RWPE1 (cell line): ENCODE measurements around the gene ZFPM1.
"Not testable (repeated sequence)": the region's sequence is repeated elsewhere in the genome, so short reads cannot be mapped to it uniquely, and the experiment has no call there.

ENCODE experiments used
- CTCF ChIA-PET: fragments of 350-600 bp; sonication (Branson Sonifier 250); formaldehyde crosslinking; extraction: SDS; loops from one replicate; lab custom pipeline; 2021; lab: Yijun Ruan, JAX
- POLR2A ChIA-PET: fragments of 400-600 bp; formaldehyde crosslinking; extraction: SDS; loops from one replicate; lab custom pipeline; 2020; ENCODE audit warnings: antibody characterized with exemption; ENCODE audit not compliant: low non-redundant PET; lab: Yijun Ruan, JAX
- DNase-seq: peaks from one replicate; pipeline ENCODE4 v3.0.0; 2012; ENCODE audit warnings: low spot score
- H3K27ac ChIP-seq: fragments of 450-650 bp; 2 replicates; pipeline ENCODE4 v1.5.1; 2017
- CTCF ChIP-seq: fragments of 450-650 bp; conservative IDR thresholded peaks from 2 replicates; pipeline ENCODE4 v1.5.1; 2017; ENCODE audit warnings: low read depth, mild to moderate bottlenecking

Gene ZFPM1

DNA sequence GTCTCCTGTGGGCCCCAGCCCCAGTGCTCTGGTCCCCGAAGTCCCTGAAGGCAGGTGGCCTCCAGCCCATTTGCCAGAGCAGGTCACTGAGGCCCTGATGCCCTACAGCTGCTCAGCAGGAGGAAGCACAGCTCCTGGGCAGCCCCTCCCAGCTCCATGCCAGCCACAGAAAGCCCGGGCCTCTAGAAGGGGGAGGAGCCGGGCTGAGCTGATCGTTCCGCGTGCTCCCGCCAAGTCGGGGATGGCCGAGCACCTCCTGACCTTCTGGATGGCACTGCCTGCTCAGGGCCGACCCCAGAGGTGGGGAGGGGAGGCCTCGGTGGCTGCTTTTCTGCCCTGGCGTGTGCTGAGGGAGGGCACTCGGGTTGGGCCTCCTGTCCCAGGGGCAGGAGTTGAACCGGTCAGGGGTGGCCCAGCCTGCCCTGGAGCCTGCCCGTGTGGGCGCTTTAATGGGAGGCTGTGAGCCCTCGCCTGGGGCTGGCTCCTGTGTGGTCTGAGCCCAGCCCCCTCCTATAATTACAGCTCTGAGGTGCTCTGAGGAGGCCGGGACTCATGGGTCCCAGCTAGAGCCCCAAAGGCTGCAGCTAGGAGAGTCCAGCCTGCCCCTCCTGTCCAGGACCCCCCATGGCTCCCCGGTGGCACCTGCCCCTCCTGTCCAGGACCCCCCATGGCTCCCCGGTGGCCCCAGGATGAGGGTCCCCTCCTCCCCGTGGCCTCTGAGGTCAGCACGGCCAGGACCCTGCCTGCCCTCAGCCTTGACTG is 29.7 kb downstream of the ZFPM1 start:
- no peak for DNase-seq
- H3K27ac ChIP-seq = no peak overlapping the region
- TF ChIP-seq CTCF = no peak
- POLR2A ChIA-PET = no interaction called here
- CTCF ChIA-PET = interaction anchor here (0.6 kb wide), 1 partner anchor 200 kb away, joined by 3 read pairs; no protein-coding TSS in a partner anchor

GRCh38 chr16:88483392-88483641 is 30.2 kb downstream of the ZFPM1 start:
- no peak for TF ChIP-seq CTCF
- ChIA-PET POLR2A (no interaction called here), CTCF (interaction anchor here (0.6 kb wide), 1 partner anchor 201 kb away, joined by 3 read pairs; no protein-coding TSS in a partner anchor)
- no peak for DNase-seq
- H3K27ac ChIP-seq = no peak overlapping the region

GRCh38 chr16:88484505-88485365 is 31.7 kb downstream of the ZFPM1 start:
- no peak for DNase-seq
- no peak for TF ChIP-seq CTCF
- ChIA-PET CTCF (no interaction called here), POLR2A (no interaction called here)
- H3K27ac ChIP-seq = no peak overlapping the region

DNA sequence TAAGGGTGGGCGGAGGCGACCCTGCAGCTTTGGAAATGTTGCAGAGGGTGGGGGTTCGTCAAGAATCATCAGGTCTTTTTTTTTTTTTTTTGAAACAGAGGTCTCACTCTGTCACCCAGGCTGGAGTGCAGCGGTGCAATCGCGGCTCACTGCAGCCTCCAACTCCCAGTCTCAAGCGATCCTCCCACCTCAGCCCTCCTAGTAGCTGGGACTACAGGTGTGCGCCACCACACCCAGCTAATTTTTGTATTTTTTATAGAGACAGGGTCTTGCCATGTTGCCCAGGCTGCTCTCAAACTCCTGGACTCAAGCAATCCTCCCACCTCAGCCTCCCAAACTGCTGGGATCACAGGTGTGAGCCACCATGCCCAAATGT is 32.3 kb downstream of the ZFPM1 start:
- POLR2A ChIA-PET, CTCF ChIA-PET, DNase-seq, H3K27ac ChIP-seq: not testable (repeated sequence)

DNA sequence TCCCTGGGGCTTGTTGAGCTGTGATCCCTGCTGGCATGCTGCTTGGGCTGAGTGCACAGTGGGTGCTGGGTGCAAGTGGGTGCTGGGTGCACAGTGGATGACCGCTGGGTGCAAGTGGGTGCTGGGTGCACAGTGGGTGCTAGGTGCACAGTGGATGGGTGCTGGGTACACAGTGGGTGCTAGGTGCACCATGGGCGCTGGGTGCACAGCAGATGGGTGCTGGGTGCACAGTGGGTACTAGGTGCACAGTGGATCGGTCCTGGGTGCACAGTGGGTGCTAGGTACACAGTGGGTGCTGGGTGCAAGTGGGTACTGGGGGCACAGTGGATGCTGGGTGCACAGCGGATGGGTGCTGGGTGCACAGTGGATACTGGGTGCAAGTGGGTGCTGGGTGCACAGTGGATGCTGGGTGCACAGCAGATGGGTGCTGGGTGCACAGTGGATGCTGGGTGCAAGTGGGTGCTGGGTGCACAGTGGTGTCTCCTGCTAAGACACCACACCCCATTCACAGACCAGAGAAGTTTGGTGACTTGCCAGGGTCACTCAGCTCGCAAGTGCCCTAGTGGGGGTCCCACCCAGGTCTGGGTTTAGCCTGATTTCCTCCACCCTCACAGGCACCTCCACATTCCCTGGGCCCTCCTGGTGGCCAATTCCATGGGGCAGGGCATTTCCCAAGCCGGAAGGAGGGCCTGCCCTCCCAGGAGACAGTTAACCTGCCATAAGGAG is 33.5 kb downstream of the ZFPM1 start:
- no peak for TF ChIP-seq CTCF
- H3K27ac ChIP-seq = no peak overlapping the region
- no peak for DNase-seq
- CTCF ChIA-PET = no interaction called here
- POLR2A ChIA-PET = no interaction called here

DNA sequence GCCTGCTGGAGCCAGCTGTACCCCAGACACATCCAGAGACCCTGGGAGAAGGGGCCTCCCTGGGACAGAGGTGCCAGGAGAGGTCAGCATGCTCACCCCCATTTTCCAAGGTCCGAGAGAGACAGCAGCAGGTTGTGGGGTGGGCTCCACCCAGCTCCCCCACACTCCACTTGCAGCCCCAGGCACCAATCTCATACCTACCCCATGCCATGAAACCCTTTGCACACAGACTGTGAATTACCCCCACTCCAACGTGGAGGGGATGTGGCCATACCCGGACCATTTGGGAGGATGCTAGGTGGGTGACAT is 34.0 kb downstream of the ZFPM1 start:
- ChIA-PET POLR2A (interaction anchor here (0.6 kb wide), 1 partner anchor 72 kb away, joined by 3 read pairs; no protein-coding TSS in a partner anchor), CTCF (no interaction called here)
- DNase-seq = no peak
- TF ChIP-seq CTCF = no peak
- H3K27ac ChIP-seq = no peak overlapping the region
